Activated effector memory CD4-positive, alpha-beta T cell treated with Interleukin-2 at 50 U/mL for 16 hours (primary cell): Measurements from ENCODE around the gene EDEM1.
A peak's percentile ranks its signal among the peaks of the same experiment; 100 is the strongest.
"Not testable (repeated sequence)": the region's sequence is repeated elsewhere in the genome, so short reads cannot be mapped to it uniquely, and the experiment has no call there.

Experiments
- DNase-seq: peaks from one replicate; pipeline ENCODE4 v3.0.0-alpha.2; 2020

EDEM1 gene

GRCh38 chr3:5181469-5182141 lies 5.9 kb upstream of the EDEM1 start:
- no peak for DNase-seq

GRCh38 chr3:5183714-5184113 lies 3.8 kb upstream of the EDEM1 start:
- not testable (repeated sequence) for DNase-seq

- DNase-seq, result no peak
These were observed 3.0 kb upstream of the EDEM1 start for GRCh38 chr3:5184499-5184898.

GRCh38 chr3:5185093-5185673 lies 2.3 kb upstream of the EDEM1 start:
- no peak for DNase-seq

GRCh38 chr3:5186089-5186857 lies 1.2 kb upstream of the EDEM1 start:
- no peak for DNase-seq

GRCh38 chr3:5186858-5187155 lies 700 bp upstream of the EDEM1 start:
- no peak for DNase-seq

- no peak for DNase-seq
These were observed 462 bp downstream of the EDEM1 start for GRCh38 chr3:5187920-5188418.

GRCh38 chr3:5188419-5189221 lies 1.1 kb downstream of the EDEM1 start:
- peak; percentile 46 for DNase-seq

- DNase-seq, result no peak
These were observed 2.8 kb downstream of the EDEM1 start for GRCh38 chr3:5190147-5190791.

- DNase-seq, result no peak
These were observed 4.2 kb downstream of the EDEM1 start for GRCh38 chr3:5191555-5192304.

GRCh38 chr3:5192571-5193365 lies 5.3 kb downstream of the EDEM1 start:
- no peak for DNase-seq

- DNase-seq, result no peak
These were observed 6.8 kb downstream of the EDEM1 start for GRCh38 chr3:5194341-5194740.

- DNase-seq, result no peak
These were observed 7.4 kb downstream of the EDEM1 start for GRCh38 chr3:5194801-5195509.

GRCh38 chr3:5195605-5196004 lies 8.1 kb downstream of the EDEM1 start:
- no peak for DNase-seq

GRCh38 chr3:5197022-5197421 lies 9.5 kb downstream of the EDEM1 start:
- no peak for DNase-seq

- DNase-seq, result no peak
These were observed 10.2 kb downstream of the EDEM1 start for GRCh38 chr3:5197470-5198312.

GRCh38 chr3:5198313-5198677 lies 10.8 kb downstream of the EDEM1 start:
- DNase-seq, result no peak

- no peak for DNase-seq
These were observed 11.7 kb downstream of the EDEM1 start for GRCh38 chr3:5198986-5199731.

- no peak for DNase-seq
These were observed 14.0 kb downstream of the EDEM1 start for GRCh38 chr3:5201536-5201935.
